ENCODE measurements around the gene GALNTL6.
"Not testable (repeated sequence)": the region's sequence is repeated elsewhere in the genome, so short reads cannot be mapped to it uniquely, and the experiment has no call there.

Gene GALNTL6

DNA sequence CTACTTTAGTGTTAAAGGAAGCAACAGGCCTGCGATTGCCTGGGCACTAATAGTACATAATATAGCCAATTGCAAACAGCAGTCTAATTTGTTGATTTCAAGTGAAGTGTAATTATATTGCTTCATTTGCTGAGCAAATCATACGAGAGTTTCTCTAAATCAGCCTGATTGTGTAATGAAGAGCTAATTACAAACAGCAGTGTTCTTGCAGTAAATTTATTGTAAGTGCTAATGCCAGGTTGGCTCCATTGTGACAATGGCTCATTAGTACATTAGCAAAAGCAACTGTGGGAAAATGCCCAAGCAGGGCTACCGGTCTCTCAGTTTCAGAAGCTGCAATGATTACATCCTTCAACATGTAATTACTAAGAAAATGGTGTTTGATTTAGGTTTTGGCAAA lies 591.5 kb downstream of the GALNTL6 start:
- H3K4me3 ChIP-seq (ENCODE audit: low read length), result no peak overlapping the region
- DNase-seq (ENCODE audit: low read depth), result no peak
- TF ChIP-seq, protein P1, sequence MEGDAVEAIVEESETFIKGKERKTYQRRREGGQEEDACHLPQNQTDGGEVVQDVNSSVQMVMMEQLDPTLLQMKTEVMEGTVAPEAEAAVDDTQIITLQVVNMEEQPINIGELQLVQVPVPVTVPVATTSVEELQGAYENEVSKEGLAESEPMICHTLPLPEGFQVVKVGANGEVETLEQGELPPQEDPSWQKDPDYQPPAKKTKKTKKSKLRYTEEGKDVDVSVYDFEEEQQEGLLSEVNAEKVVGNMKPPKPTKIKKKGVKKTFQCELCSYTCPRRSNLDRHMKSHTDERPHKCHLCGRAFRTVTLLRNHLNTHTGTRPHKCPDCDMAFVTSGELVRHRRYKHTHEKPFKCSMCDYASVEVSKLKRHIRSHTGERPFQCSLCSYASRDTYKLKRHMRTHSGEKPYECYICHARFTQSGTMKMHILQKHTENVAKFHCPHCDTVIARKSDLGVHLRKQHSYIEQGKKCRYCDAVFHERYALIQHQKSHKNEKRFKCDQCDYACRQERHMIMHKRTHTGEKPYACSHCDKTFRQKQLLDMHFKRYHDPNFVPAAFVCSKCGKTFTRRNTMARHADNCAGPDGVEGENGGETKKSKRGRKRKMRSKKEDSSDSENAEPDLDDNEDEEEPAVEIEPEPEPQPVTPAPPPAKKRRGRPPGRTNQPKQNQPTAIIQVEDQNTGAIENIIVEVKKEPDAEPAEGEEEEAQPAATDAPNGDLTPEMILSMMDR (conservative IDR thresholded peaks at IDR 0.05; ENCODE audit: low read depth, low read length), result no peak

DNA sequence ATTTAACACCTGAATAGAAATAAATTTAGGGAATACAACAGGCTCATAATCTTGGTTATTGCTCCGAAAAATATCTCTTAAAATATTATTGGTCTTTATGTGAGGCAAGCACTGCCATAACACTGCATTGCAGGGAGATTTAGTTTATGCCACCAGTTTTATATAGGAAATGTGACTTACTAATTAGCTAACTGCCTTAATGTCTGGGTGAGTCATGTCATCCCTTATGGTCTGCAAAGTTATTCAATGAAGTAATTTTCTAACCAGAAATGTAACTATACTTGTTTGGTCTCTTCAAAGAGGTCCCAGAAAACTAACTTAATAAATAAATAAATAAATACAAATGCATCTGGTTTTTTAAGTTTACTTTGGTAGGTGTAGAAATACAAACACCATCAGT lies 597.2 kb downstream of the GALNTL6 start:
- no peak for DNase-seq (ENCODE audit: low read depth)
- no peak overlapping the region for H3K4me3 ChIP-seq (ENCODE audit: low read length)
- TF ChIP-seq, protein P1 (conservative IDR thresholded peaks at IDR 0.05; ENCODE audit: low read depth, low read length), result no peak

DNA sequence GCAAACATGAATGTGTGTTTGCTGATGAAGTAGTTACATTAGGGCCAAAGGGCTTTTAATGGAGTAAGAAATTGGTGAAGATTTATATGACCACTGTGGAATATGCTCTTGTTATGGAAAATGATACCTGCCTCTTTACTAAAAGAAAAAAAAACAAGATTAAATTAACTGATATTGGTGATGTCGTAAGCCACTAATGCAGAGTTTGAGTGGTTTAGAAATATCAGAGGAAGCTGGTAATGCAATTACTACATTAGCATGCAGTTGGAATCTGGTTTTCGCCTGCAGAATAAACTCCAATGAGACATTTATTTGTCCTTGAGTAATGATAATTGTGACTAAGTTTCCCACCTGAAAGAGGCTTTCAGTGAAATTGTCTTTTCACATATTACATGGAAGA lies 597.9 kb downstream of the GALNTL6 start:
- TF ChIP-seq, protein P1 (conservative IDR thresholded peaks at IDR 0.05; ENCODE audit: low read depth, low read length), result no peak
- no peak overlapping the region for H3K4me3 ChIP-seq (ENCODE audit: low read length)
- no peak for DNase-seq (ENCODE audit: low read depth)

DNA sequence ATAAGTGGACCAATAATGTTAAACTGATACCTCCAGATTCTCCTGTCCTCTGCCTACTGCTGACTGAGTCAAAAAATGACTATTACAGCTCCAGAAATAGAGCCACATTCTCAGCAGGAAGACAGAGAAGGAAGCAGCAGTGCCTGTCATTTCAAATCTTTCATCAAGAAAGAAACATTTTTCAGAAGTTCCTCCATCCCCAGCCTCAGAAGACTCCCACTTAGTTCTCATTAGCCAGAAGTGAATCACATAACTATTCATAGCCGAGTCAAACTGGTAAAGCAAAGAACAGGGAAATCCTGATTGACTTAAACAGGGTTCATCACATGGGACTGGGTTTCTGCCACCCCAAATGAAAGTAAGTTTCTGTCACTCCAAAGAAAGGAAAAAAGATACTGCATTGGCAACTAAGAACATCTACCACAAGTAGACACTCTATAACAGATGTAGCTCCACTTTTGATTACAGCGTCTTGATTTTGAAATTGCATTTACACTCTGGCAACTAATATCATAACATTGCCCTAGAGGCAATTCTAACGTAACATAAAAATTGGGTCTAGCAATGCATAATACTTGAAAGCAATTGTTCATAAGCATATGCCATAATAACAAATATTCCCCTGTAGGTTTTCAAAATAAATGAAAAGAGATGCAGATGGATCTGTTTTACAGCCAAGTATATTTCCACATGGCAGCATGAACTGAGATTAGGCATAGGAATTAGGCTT lies 599.8 kb downstream of the GALNTL6 start:
- no peak overlapping the region for H3K4me3 ChIP-seq (ENCODE audit: low read length)
- no peak for DNase-seq (ENCODE audit: low read depth)
- TF ChIP-seq, protein P1 (conservative IDR thresholded peaks at IDR 0.05; ENCODE audit: low read depth, low read length), result no peak

DNA sequence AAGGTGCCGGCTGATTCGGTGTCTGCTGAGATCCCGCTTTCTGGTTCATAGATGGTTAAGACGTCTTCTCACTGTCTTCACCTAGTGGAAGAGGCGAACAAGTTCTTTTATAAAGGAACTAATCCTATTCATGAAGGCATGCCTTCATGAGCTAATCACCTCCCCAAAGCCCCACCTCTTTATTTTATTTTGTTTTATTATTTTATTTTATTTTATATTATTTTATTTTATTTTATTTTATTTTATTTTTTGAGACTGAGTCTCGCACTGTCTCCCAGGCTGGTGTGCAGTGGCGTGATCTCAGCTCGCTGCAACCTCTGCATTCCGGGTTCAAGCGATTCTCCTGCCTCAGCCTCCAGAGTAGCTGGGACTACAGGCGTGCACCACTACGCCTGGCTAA lies 615.8 kb downstream of the GALNTL6 start:
- not testable (repeated sequence) for DNase-seq (ENCODE audit: low read depth); H3K4me3 ChIP-seq (ENCODE audit: low read length)

DNA sequence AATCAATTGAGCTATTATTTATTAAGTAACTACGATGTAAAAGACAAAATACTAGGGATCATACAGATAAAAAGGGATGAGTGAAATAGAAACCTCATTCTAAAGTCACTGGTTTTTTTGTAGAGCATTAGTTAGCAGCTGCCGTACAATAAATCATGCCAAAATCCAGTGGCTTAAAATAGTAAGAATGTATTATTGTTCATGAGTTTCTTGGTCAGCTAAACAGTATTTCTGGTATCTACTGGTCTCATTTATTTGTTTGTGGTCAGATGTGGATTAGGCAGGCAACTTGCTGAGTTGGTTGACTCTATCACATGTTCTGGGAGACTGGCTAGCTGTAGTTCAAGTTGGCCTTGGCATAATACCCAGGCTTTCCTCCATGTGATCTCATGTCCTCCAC lies 667.3 kb downstream of the GALNTL6 start:
- TF ChIP-seq, protein P1 (conservative IDR thresholded peaks at IDR 0.05; ENCODE audit: low read depth, low read length), result no peak
- H3K4me3 ChIP-seq (ENCODE audit: low read length), result no peak overlapping the region
- DNase-seq (ENCODE audit: low read depth), result no peak

DNA sequence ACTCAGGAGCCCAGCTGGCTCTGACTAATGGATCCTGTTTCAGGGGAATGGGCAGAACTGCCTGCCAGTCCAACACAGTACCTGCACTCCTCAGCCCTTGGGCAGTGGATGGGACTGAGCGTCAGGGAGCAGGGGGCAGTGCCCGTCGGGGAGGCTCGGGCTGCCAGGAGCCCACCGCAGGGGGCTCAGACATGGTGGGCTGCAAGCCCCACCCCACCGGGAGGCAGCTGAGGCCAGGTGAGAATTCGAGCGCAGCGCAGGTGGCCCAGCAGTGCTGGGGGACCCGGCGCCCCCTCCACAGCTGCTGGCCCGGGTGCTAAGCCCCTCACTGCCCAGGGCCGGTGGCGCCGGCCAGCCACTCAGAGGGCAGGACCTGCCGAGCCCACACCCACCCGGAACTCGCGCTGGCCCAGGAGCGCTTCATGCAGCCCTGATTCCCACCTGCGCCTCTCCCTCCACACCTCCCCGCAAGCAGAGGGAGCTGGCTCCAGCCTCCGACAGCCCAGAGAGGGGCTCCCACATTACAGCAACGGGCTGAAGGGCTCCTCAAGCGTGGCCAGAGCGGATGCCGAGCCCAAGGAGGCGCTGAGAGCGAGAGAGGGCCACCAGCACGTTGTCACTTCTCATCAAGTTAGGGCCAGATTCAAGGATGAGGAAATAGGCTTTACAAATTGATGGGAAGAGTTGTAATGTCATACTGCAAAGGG lies 668.8 kb downstream of the GALNTL6 start:
- H3K4me3 ChIP-seq (ENCODE audit: low read length), result no peak overlapping the region
- no peak for DNase-seq (ENCODE audit: low read depth)
- TF ChIP-seq, protein P1 (conservative IDR thresholded peaks at IDR 0.05; ENCODE audit: low read depth, low read length), result no peak
